Suppressor macrophage treated with lipopolysaccharide for 1 hour (primary cell): ENCODE results near the gene STAT3.

ENCODE experiments used
- DNase-seq, 3 donors: peaks; one replicate each; pipeline ENCODE4 v3.0.0-alpha.2; 2020 to 2022

STAT3 gene

DNA sequence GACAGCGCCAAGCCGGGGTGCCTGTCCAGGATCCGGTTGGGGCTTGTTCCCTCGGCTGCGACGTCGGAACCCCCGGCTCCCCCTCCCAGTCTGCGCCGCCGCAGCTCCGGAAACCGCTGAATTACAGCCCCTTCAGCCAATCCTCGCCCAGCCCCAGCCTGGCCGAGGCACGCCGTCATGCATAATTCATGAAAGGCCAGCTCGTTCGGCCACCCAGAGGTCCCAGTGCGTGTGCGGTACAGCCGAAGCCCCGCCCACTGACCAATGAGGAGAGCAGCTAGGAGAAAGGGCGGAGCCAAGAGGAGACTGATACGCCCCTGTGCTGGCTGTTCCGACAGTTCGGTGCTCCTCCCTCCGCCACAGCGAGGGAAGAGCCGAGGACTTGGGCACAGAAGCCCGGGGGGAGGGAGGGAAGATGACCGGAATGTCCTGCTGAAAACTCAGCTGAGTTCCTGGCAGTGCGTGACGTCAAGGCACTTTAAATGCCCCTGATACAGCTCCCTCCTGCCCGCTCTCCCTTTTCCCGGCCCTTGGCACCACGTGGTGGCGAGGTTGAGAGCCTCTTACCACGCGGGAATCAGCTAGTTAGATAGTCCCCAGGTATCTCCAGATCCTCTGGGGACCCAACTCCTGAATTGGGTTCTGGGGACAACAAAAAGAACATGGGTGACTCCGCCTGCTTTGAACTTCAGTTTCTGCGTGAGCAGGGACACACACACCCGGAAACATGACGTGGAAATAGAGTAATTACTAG lies at the start of gene STAT3:
STAT3 (minus strand) TSS at position 62 of the 754 bp plus-strand sequence. CDS start 39,926 bp downstream, outside the sequence.
- DNase-seq: peak; percentile 100

DNA sequence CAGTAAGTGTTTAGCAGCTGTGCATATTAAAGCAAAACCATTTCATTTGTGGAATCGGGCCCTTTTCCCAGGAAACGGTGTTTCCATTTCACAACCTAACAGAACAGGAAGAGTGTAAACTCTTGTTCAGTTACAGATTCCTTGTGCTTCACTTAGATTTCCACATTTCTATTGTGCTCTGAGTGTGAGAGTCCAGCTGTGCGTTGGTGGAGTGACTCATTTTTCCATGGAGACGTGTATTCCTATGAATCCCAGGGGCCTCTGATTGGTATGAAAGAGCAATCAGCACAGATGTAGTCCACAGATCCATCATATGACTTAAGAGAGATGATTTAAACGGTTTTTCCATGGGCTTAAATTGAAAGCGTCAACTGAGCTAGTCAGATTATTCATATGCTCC lies 48.1 kb upstream of the STAT3 start:
- DNase-seq: peak; percentile 59 to 87 (median 66)

DNA sequence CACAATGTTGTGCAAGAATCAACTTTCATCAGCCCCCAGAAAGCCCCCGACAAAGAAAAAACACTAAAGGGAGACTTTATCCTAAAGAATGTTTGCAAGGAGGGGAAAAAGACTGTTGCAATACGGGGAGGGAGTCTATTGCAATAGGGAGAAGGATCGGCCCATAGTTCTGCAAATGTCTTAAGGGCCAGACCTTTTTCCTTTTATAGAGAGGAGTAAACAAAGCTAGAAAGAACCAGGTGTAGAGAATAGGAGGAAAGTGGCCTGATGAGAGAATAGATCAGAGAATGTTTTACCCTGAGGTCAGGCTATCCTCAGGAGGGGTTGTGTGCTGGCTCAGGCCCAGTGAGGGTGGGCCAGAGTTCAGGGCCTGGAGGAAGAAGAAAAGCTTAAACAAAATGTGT lies 43.5 kb upstream of the STAT3 start:
- peak in 2 of 3 donors; percentile 44 for DNase-seq

DNA sequence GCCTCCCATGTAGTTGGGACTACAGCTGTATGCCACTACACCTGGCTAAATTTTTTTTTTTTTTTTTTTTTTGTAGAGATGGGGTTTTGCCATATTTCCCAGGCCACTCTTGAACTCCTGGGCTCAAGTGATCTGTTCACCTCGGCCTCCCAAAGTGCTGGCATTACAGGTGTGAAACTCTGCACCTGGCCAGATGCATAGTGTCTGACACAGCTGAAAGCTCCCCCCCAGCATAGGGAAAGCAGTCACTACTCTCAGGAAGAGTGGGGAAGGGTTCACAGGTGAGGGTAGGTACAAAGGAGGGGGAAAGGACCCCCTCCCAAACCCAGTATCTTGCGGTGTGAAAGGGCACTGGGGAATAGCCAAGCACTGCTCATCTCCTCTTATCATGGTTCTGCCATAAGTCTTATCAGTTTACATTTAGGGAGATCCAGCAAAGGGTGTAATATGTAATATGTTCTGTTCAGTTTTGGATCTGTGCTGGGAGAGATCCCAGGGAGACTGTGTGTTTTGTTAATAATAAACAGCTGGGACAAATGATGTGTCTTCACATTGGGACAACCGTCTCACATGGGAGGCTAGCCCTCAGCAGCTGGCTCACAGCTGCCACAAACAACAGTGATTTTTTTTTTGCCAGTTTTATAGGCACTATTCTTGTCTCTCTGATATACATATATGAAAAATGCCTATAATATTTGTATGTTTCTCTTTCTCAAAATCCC lies 41.6 kb upstream of the STAT3 start:
- no peak for DNase-seq

DNA sequence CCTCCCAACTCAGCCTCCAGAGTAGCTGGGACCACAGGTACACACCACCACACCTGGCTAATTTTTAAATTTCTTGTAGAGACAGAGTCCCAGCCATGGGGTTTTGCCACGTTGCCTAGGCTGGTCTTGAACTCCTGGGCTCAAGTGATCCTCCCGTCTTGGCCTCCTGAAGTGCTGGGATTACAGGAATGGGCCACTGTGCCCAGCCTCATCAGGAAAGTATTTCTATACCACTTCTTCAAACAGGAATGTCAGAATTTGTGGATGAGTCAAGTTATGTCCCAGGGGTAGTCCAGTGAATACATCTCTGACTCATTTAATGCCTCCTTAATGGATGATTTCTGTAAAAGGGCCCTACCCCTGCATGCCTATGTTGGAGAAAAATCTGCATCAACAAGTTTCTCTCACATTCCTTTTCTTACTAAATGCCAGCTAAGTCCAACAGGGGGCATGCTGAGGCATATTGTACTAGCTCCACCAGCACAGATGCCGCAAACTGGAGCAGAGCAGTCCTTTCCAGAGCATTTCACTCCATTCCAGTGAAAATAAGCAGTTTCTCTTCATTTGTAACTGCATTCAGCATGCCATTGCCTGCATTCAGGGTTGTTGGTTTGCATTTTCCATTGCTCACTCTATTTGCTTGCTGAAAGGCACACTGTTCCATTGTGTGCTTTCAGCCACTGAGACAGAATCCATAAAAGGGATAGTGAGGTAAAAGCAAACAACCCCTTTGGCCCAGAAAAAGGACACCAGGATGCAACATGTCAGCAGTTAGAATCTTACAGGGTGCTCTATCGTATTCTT lies 40.1 kb upstream of the STAT3 start:
- peak; percentile 80 to 82 (median 80) for DNase-seq

DNA sequence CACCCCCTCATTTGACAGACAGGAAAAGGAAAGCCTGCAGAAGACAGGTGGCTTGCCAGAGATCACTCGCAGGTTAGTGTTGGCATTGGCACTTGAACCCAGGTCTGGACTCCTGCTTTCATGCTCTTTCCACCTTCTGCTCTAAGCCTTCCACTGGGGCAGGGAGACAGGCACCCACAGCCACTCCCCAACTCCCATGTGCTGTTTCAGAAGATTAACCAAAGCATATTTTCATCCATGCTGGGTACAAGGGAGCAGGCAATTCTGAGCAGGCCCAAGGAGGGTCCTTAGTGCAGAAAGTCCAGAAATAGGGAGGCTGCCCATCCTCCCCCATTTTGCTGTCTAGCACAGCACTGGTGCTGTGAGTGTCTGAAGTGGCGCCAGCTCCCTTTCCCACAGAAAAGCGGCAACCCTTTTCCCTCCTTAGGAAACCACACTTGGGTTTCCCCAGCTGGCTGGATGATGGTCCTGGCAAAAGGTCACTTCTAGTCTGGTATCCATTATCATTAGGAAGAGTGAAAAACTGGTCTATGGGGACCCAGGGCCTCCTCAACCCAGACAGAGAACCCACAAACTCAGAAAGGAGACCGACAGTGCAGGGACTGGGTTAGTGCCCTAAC lies 36.9 kb upstream of the STAT3 start:
- DNase-seq: peak in 1 of 3 donors; percentile 25

DNA sequence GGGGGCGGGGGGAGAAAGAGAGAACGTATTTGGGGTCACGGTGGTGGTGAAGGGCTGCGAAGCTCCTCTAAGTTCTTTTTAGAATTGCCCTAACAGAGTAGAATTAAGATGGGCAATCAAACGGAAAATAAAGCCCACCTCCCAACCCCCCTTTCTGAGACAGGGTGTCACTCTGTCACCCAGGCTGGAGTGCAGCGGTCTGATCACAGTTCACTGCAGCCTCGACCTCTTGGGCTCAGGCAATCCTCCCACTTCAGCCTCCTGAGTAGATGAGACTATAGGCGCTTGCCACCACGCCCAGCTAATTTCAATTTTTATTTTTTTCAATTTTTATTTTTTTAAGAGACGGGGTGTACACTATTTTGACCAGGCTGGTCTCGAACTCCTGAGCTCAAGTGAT lies 35.5 kb upstream of the STAT3 start:
- DNase-seq: no peak

DNA sequence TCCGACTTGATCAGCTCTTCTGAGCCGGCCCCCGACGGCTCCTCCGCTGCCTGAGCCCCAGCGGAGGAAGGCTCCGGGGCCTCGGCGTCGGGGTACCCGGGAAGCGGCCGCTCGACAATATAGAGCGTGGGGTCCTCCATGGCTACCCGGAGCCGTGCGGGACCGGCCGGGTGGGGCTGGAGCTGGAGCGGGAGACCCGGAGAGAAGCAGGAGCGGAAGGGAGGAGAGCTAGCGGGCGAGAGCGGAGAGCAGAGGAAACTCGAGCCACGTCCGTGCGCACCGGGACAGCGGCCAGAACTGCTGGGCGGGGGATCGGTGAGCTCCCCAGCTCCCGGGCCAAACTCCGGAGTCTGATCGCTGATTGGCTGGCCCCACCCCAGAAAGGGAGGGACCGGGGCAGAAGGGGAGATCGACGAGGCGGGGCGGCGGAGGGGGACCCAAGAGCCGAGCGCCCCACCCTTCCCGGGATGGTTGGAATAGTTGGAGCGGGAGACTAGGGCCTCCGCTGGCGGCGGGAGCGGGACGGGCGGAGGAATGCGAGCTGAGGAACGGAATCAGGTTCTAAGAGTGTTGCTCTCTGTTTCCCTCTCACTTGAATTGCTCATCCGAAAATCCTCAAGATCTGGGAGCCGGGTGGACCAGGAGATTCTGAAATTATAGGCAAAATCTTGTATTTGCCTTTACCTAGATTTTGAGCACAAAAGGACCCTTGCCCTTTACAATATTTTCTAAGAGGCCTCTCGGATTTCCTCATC lies 34.9 kb upstream of the STAT3 start, which contains the start of gene CAVIN1:
CAVIN1 (minus strand) TSS at position 299 of the 755 bp plus-strand sequence; CDS start at position 140, 159 bp downstream.
- peak in 2 of 3 donors; percentile 29 to 65 for DNase-seq

DNA sequence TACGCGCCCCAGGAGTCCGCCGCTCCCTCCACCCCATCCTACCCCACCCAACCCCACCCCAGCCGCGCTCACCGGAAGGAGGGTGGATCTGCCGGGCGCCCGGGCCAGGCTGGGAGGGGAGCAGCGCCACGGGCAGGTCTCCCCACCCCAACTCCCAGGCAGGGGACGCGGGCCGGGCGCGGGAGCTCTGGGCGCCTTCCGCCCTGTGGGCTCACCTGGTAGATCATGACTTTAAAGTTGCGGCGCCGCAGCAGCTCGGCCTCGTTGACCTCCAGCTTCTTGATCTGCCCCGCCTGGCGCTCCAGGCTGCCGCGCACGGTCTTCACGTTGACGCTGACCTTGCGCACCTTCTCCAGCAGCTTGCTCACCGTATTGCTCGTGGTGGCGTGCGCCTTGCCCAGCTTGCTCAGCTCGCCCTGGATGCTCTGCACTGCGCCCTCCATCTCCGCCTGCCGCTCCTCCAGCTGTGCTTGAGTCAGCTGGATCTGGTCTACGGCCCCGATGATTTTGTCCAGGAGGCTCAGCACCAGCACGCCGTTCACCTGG lies 34.2 kb upstream of the STAT3 start:
- no peak for DNase-seq

DNA sequence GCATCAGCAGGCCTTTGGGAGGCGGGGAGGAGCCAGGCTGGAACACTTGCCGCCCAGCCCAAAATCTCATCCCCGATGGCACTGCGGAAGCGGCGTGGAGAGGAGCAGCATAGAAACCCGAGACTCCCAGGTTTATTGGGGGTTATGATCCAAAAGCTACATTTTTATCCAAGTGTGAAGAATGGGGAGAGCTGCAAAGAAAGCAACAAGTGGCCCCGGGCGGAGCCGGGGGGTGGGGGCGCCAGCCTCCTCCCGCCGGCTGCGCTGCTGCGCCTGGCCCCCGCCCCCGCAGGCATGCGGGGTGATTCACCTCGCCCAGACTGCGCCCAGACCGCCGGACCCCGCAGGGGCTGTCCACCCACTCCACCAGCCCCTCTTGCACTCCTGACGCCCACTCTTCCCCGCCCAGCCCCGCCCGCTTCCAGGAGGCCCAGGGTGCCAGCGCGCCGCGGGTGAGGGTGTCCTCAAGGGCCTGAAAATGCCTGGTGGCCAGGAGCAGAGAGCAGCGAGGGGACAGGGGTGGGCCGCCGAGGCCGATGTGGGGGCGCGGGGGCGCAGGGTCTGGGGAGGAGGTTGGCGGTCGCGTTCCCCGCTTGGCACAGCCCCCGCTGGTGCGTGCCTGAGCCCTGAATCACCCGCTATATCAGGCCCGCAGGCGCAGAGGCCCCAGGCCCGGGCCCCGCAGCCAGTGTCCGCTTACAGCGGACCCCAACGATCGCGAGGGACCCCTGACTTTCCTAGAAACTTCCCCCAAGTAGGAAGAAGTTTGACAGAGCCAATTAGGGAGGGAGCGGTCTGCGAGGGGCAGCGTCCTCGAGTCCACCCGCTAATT lies 33.5 kb upstream of the STAT3 start:
- DNase-seq: peak; percentile 45 to 72 (median 54)

DNA sequence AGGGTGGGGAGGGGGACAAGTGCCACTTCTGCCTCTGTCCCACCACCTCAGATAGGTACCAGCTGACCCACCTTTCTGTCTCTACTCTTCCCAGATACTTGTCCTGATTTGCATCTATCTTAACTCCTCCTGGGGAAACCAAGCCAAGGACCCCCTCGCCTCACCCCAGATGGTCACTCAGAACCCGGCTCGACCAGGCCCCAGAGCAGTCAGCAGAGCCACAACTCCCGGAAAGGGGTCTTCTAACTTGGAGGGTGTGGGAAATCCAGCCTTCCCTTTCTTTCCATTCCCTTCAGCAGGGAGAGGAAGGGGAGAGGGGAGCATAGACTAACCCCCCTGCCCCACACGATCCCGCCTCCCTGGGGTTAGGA lies 32.9 kb upstream of the STAT3 start:
- no peak for DNase-seq

DNA sequence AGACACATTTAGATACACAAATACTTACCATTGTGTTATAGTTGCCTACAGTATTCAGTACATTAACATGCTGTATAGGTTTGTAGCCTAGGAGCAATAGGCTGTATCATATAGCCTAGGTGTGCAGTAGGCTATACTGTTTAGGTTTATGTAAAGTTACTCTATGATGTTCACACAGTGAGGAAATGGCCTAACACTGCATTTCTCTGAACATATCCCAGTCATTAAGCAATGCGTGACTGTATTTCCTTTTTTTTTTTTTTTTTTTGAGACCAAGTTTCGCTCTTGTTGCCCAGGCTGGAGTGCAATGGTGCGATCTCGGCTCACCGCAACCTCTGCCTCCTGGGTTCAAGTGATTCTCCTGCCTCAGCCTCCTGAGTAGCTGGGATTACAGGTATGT lies 29.7 kb upstream of the STAT3 start:
- DNase-seq: peak; percentile 62 to 84 (median 81)

DNA sequence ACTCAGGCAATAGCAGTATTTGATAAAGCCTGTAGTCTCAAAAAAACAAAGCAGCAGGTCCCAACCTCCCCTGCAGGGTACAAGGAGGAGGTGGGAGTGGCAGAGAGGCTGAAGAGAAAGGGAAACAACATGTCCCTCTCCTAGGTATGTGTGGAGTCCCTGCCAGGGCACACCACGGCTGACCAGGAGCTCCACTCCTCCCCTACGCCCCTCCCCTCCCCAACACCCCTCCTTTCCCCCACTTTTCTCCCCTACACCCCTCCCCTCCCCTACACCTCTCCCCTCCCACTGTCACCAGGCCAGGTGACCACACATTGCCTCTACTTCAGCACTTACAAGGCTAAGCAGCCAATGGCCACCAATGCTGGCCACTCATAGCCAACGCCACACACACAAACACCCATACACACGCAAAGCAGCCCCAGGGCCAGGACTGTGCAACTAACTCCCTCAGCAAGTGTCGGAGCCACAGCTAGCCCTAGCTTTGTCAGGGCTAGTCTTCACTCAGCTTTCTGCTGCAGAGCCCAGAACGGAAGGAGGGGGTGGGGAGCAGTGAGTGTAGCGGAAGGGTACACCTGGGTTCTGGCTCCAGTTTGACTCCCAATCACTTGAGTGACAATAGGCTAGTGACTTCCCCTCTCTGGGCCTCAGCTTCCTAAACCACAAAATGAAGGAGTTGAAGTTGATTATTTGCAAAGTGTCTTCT lies 26.6 kb upstream of the STAT3 start:
- DNase-seq: peak in 1 of 3 donors; percentile 37

DNA sequence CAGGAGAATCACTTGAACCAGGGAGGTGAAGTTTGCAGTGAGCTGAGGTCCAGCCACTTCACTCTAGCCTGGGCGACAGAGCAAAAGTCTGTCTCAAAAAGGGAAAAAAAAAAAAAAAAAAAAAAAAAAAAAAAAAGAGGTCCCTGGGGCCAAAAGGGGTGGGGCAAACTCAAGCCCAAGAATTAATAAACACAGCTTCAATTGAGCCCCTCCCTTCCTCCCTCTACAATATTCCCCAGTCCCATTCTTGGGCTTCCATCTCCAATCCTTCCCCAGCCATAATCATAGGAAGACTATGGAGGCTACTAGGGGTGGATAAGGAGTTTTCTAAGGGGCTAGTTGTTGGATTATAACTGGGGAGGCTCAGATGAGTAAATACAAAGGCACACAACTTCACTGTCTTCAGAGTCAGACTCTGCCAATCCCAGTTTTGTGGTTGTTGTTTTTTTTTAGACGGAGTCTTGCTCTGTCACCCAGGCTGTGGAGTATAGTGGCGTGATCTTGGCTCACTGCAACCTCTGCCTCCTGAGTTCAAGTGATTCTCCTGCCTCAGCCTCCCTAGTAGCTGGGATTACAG lies 25.3 kb upstream of the STAT3 start:
- DNase-seq: no peak

DNA sequence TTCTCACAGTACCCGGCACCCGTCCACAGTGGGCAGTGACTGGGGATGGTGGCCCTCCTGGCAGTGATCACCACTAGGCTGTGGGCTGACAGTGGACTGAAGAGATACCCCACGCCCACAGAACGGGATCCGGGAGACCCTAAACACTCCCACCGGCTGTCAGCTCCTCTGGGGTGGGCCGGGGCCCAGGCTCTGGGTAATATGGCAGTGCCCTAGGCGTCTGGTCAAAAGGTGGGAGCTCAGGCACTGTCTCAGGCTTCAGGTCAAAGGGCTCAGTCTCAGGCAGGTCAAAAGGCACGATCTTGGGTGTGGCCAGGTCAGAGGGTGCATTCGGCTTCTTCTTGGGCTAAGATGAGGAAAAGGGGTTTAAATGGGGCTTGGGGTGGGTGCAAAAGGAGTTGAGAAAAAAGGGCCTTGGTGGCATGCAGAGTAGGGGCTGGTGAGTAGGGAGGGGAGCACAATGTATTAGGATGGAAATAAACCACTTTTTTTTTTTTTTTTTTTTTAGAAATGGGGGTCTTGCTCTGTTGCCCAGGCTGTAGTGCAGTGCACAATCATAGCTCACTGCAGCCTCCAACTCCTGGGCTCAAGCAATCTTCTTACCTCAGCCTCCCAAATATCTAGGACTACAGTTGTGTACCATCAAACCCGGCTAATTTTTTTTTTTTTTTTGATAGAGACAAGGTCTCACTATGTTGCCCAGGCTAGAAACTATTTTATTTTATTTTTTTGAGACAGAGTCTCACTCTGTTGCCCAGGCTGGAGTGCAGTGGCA lies 23.9 kb upstream of the STAT3 start:
- no peak for DNase-seq

DNA sequence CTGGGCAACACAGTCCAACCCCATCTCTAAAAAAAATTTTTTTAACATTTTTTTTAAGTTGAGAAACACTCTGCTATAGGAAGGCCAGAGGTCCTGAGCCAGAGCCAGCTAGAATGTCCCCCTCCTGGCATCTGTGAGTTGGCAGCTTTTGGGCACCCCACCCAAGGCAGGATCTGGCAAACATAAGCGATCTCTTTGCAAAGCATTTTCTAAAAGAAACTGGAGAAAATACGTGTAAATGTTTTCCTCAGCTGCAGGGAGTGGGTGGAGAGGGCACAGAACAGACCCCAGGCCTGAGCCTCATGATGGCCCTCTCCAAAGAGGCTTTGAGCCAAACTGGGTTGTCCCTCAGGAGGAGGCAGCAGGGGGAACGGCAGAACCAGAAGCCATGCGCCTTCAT lies 23.1 kb upstream of the STAT3 start:
- no peak for DNase-seq

DNA sequence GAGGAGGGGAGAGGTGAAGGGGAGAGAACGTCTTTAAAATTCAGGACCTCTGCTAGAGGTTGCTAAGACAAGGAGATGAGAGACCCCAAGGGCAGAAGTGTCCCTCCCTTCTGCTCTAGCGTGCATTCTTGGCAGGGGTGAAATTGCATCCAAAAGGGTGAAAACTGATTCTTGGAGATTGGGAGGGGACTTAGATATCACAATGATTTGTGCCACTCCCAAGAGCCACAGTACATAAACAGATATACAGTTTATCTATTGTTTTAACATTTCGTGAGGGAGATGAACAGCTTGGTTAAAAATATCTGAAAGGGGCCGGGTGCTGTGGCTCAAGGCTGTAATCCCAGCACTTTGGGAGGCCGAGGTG lies 22.1 kb upstream of the STAT3 start:
- DNase-seq: no peak

DNA sequence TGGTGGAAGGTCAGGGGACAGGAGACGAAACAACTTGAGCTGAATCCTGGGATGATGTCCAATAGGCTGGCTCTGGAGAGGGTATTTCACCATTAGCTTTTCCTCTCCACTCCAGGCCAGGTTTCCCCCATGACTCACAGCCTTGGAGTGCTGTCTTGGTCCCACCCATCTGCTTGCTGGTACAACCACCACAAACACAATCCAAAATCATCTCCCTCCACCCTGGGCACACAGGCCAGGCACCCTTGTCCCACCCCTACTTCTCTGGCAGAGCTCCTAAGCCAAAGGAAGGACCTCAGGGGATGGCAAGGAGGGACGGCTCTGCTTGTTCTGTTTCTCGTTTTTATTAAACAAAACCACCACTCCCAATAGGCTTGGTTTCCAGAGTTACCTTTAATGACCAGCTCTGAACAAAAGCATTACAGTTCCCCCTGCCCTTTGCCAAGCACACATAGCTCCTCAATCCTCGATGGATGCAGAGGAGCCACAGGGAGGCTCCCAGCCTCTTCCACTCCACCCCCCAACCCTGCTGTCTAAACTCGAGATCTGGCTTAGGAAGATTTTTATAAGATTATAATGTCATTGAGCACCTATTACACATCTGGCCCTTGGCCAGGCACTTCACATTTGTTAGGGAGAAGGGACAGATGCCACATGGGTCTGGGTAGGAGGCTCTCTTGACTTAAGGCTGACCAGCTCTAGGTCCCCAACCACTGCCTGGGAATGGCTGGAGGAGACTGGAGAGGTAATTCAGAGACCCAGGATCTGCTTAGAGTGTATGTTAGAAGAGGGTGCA lies 21.5 kb upstream of the STAT3 start:
- peak; percentile 47 to 61 (median 61) for DNase-seq
